Measurements from ENCODE around the gene EDA. TPM values are rescaled to one million over a fixed set of nuclear protein-coding genes. Genes with fewer than 3 reads are reported as not detected.

The EDA gene
- total RNA-seq, 1 donor from 2014 or later, result 1.1 TPM

DNA sequence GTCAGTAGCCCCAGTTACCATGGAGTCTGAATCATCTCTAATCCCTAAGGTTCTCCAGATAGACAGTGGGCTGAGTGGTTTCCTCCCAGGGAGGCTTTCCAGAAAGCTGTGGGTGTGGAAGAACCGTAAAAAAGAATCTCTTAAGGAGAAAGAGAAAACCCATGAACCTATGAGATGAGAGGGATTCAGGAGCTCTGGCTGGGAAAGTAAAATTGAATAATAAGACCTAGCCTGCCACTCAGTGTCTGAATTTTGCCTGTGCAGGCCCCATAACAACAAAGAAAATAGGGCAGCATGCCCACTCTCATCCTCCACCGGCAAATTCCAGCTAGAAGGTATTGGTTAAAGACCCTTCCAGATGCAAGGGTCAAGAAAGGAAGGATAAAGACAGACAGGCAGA is 416.9 kb downstream of the EDA start:
- TF ChIP-seq, protein P1, sequence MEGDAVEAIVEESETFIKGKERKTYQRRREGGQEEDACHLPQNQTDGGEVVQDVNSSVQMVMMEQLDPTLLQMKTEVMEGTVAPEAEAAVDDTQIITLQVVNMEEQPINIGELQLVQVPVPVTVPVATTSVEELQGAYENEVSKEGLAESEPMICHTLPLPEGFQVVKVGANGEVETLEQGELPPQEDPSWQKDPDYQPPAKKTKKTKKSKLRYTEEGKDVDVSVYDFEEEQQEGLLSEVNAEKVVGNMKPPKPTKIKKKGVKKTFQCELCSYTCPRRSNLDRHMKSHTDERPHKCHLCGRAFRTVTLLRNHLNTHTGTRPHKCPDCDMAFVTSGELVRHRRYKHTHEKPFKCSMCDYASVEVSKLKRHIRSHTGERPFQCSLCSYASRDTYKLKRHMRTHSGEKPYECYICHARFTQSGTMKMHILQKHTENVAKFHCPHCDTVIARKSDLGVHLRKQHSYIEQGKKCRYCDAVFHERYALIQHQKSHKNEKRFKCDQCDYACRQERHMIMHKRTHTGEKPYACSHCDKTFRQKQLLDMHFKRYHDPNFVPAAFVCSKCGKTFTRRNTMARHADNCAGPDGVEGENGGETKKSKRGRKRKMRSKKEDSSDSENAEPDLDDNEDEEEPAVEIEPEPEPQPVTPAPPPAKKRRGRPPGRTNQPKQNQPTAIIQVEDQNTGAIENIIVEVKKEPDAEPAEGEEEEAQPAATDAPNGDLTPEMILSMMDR (IDR thresholded peaks at IDR 0.05), result no peak
- Mint-ChIP-seq H3K4me1 (ENCODE audit: low read depth) (no peaks in the 10 kb centered on the region), H3K4me3 (ENCODE audit: unreplicated experiment) (no peak overlapping the region), H3K27ac (ENCODE audit: unreplicated experiment) (no peak overlapping the region), H3K36me3 (ENCODE audit: low read depth) (no peaks in the 10 kb centered on the region), H3K27me3 (ENCODE audit: low read depth) (no peaks in the 10 kb centered on the region), H3K9me3 (ENCODE audit: low read depth) (peaks cover 3% of the 10 kb centered on the region)
- DNase-seq (ENCODE audit: low spot score), result no peak

DNA sequence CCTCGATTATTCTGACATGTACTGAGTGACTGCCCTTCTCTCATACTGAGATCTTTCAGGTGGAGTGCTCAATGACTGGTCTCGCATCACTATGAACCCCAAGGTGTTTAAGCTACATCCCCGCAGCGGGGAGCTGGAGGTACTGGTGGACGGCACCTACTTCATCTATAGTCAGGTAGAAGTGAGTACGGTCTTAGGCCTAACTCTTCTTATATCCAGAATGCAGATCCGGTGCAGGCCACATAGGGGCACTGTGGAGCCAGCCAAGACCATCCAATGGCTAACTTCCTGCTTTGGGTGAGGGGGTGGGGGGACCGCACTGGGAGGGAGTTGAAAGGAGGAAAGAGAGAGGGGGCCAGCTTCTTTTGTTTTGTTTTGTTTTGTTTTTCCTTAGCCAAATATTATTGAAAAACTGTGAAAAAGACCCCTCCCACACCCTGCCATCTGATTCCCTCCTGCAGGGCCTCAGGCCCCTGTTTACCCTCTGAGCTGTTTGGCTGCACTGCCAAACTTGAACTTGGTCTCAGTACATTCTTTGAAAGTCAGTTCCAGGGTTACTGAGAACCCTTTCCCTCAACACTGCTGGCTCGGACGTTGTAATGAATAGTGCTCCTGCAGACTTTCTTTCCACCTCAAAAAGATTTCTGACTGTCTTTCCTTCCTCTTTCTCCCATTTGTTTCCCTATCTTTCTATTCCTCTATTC is 417.6 kb downstream of the EDA start:
- DNase-seq (ENCODE audit: low spot score), result no peak
- Mint-ChIP-seq H3K9me3 (ENCODE audit: low read depth) (peaks cover 3% of the 10 kb centered on the region), H3K36me3 (ENCODE audit: low read depth) (no peaks in the 10 kb centered on the region), H3K4me1 (ENCODE audit: low read depth) (no peaks in the 10 kb centered on the region), H3K4me3 (ENCODE audit: unreplicated experiment) (no peak overlapping the region), H3K27me3 (ENCODE audit: low read depth) (no peaks in the 10 kb centered on the region), H3K27ac (ENCODE audit: unreplicated experiment) (no peak overlapping the region)
- TF ChIP-seq, protein P1 (IDR thresholded peaks at IDR 0.05), result peak; percentile 75

DNA sequence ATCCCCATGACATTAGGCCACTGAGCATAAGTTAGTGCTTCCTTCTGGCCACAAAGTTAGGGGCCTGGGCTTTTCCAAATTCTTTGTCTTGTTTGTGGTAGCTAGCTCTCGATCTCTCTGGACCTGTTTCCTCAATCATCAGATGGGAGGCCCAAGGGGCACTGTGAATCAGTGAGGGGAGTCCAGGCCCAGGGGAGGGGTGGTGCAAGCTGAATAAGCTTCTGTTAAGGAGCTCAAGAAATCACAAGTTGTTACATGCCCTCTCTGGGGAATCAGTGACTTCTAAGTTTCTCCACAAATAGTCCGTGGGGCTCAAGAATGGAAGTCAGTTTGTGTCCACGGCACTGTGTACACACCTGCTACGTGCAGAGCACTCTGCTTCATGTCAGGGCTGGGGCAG is 418.7 kb downstream of the EDA start:
- H3K27ac Mint-ChIP-seq (ENCODE audit: unreplicated experiment), result no peak overlapping the region
- no peaks in the 10 kb centered on the region for H3K27me3 Mint-ChIP-seq (ENCODE audit: low read depth)
- no peaks in the 10 kb centered on the region for H3K36me3 Mint-ChIP-seq (ENCODE audit: low read depth)
- H3K4me3 Mint-ChIP-seq (ENCODE audit: unreplicated experiment), result no peak overlapping the region
- TF ChIP-seq, protein P1 (IDR thresholded peaks at IDR 0.05), result no peak
- no peaks in the 10 kb centered on the region for H3K4me1 Mint-ChIP-seq (ENCODE audit: low read depth)
- H3K9me3 Mint-ChIP-seq (ENCODE audit: low read depth), result peaks cover 5% of the 10 kb centered on the region
- DNase-seq (ENCODE audit: low spot score), result no peak

DNA sequence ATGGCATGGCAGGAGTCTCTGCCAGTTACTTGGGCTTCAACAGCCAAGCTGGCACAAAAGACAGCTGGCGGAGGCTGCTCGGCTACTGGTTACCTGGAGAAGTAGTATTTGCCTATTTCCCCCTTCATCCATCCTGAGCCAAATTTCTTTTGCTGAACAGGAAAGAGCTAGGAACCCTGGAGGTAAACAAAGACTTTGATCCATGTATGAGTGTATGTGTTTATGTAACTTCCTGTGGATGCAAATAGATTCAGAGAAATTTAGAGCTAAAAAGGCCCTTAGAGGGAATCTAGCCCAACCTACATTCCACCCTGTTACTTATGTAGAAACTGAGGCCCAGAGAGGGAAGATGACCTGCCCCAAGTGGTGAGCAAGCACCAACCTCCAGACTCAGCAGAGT is 422.6 kb downstream of the EDA start:
- H3K4me3 Mint-ChIP-seq (ENCODE audit: unreplicated experiment), result no peak overlapping the region
- no peak overlapping the region for H3K27ac Mint-ChIP-seq (ENCODE audit: unreplicated experiment)
- no peak for DNase-seq (ENCODE audit: low spot score)
- no peaks in the 10 kb centered on the region for H3K36me3 Mint-ChIP-seq (ENCODE audit: low read depth)
- H3K27me3 Mint-ChIP-seq (ENCODE audit: low read depth), result no peaks in the 10 kb centered on the region
- peaks cover 11% of the 10 kb centered on the region for H3K9me3 Mint-ChIP-seq (ENCODE audit: low read depth)
- TF ChIP-seq, protein P1 (IDR thresholded peaks at IDR 0.05), result no peak
- H3K4me1 Mint-ChIP-seq (ENCODE audit: low read depth), result no peaks in the 10 kb centered on the region

DNA sequence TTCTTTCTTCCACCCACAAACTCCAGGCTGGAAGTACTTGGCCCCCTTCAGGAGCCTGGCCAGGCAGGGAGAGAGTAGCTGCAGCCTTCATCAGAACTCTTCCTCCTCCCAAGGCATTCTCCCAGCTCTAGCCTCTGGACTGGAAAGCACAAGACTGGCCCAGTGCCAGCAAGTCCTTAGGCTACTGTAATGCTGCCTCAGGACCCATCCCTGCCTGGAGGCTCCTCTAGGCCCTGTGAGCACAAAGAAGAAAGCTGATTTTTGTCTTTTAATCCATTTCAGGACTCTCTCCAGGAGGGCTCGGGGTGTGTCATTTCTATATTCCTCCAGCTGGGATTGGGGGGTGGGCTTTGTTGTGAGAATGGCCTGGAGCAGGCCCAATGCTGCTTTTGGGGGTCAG is 423.0 kb downstream of the EDA start:
- H3K27me3 Mint-ChIP-seq (ENCODE audit: low read depth), result no peaks in the 10 kb centered on the region
- H3K9me3 Mint-ChIP-seq (ENCODE audit: low read depth), result peaks cover 11% of the 10 kb centered on the region

More for the DNA sequence above, 423.0 kb downstream of the EDA start:
- H3K27ac Mint-ChIP-seq (ENCODE audit: unreplicated experiment), result no peak overlapping the region
- no peak overlapping the region for H3K4me3 Mint-ChIP-seq (ENCODE audit: unreplicated experiment)
- TF ChIP-seq, protein P1 (IDR thresholded peaks at IDR 0.05), result no peak
- no peaks in the 10 kb centered on the region for H3K4me1 Mint-ChIP-seq (ENCODE audit: low read depth)
- no peaks in the 10 kb centered on the region for H3K36me3 Mint-ChIP-seq (ENCODE audit: low read depth)
- DNase-seq (ENCODE audit: low spot score), result no peak

Data from chondrocyte (in vitro differentiated cells).